WI38 (cell line): ENCODE results near the gene HRK.
A peak's percentile ranks its signal among the peaks of the same experiment; 100 is the strongest.

Experiments
- H3K4me3 ChIP-seq: 2 replicates; pipeline ENCODE4 v1.5.1; 2011; ENCODE audit warnings: low read depth, mild to moderate bottlenecking, control low read depth, low read length
- CTCF ChIP-seq: IDR thresholded peaks from 2 replicates; pipeline ENCODE4 v1.5.1; 2012; ENCODE audit warnings: low read depth, mild to moderate bottlenecking, control low read depth, low read length

HRK gene

GRCh38 chr12:116915326-116915725, 34.1 kb upstream of the HRK start:
- no peak overlapping the region for H3K4me3 ChIP-seq
- TF ChIP-seq CTCF = no peak

GRCh38 chr12:116910645-116911451, 29.6 kb upstream of the HRK start, which contains the start of gene FBXW8:
Gene FBXW8 (plus strand): TSS chr12:116910950. CDS start chr12:116911038, 88 bp downstream.
- no peak for TF ChIP-seq CTCF
- H3K4me3 ChIP-seq = peak within 1 kb of the TSS; percentile 84

GRCh38 chr12:116910280-116910644, 29.0 kb upstream of the HRK start:
- no peak for TF ChIP-seq CTCF
- peak overlapping the region; percentile 84 for H3K4me3 ChIP-seq

- H3K4me3 ChIP-seq = no peak overlapping the region
- TF ChIP-seq CTCF = no peak
Measured at GRCh38 chr12:116906285-116906684, 25.0 kb upstream of the HRK start.

GRCh38 chr12:116903818-116904217, 22.6 kb upstream of the HRK start:
- TF ChIP-seq CTCF = no peak
- no peak overlapping the region for H3K4me3 ChIP-seq

- no peak overlapping the region for H3K4me3 ChIP-seq
- TF ChIP-seq CTCF = no peak
Measured at GRCh38 chr12:116901612-116902011, 20.4 kb upstream of the HRK start.

GRCh38 chr12:116898669-116899068, 17.4 kb upstream of the HRK start:
- H3K4me3 ChIP-seq = no peak overlapping the region
- TF ChIP-seq CTCF = no peak
